ENCODE results near the gene PLA2G4F. TPM values are rescaled to one million over a fixed set of nuclear protein-coding genes. Genes with fewer than 3 reads are reported as not detected.
"Not testable (repeated sequence)": the region's sequence is repeated elsewhere in the genome, so short reads cannot be mapped to it uniquely, and the experiment has no call there.

The PLA2G4F gene
- polyA plus RNA-seq, 4 donors, result 0.68 to 36.7 (median 25.1) TPM

GRCh38 chr15:42102646-42103235, 53.7 kb downstream of the PLA2G4F start:
- DNase-seq (ENCODE audit: low read depth in 4 of 4, low spot score in 3 of 4), result no peak

- no peak for DNase-seq (ENCODE audit: low read depth in 4 of 4, low spot score in 3 of 4)
Observed at GRCh38 chr15:42101861-42102260, 54.6 kb downstream of the PLA2G4F start.

- no peak for DNase-seq (ENCODE audit: low read depth in 4 of 4, low spot score in 3 of 4)
Observed at GRCh38 chr15:42100021-42100800, 56.2 kb downstream of the PLA2G4F start.

- DNase-seq (ENCODE audit: low read depth in 4 of 4, low spot score in 3 of 4), result no peak
Observed at GRCh38 chr15:42097018-42097417, 59.4 kb downstream of the PLA2G4F start.

- DNase-seq (ENCODE audit: low read depth in 4 of 4, low spot score in 3 of 4), result no peak
Observed at GRCh38 chr15:42094512-42094963, 61.9 kb downstream of the PLA2G4F start, which contains the start of gene PLA2G4D. Gene PLA2G4D, minus strand, starts transcription at chr15:42094562. Its CDS starts 103 bp downstream, at chr15:42094459.

GRCh38 chr15:42093966-42094365, 62.5 kb downstream of the PLA2G4F start:
- no peak for DNase-seq (ENCODE audit: low read depth in 4 of 4, low spot score in 3 of 4)

- no peak for DNase-seq (ENCODE audit: low read depth in 4 of 4, low spot score in 3 of 4)
Observed at GRCh38 chr15:42092398-42093318, 63.8 kb downstream of the PLA2G4F start.

- not testable (repeated sequence) for DNase-seq (ENCODE audit: low read depth in 4 of 4, low spot score in 3 of 4)
Observed at GRCh38 chr15:42091753-42092397, 64.6 kb downstream of the PLA2G4F start.

- DNase-seq (ENCODE audit: low read depth in 4 of 4, low spot score in 3 of 4), result no peak
Observed at GRCh38 chr15:42090781-42091180, 65.7 kb downstream of the PLA2G4F start.

GRCh38 chr15:42090370-42090769, 66.1 kb downstream of the PLA2G4F start:
- no peak for DNase-seq (ENCODE audit: low read depth in 4 of 4, low spot score in 3 of 4)

GRCh38 chr15:42089942-42090341, 66.5 kb downstream of the PLA2G4F start:
- no peak for DNase-seq (ENCODE audit: low read depth in 4 of 4, low spot score in 3 of 4)

Other genes with a start within 250 kb of the PLA2G4F start
- gene EHD4, start 184.1 kb downstream of the PLA2G4F start, polyA plus RNA-seq (ENCODE audit: insufficient read length in 4 of 4), result 10 to 100 TPM in 3 of 4 donors, 1 to 10 TPM in 1; 8.7 to 20.5 (median 16.4) TPM
- gene PLA2G4E, start 135.6 kb downstream of the PLA2G4F start, polyA plus RNA-seq (ENCODE audit: insufficient read length in 4 of 4), result not detected
- under 1 TPM in 3 of 4 donors, not detected in 1; 0.04 to 0.18 (median 0.13) TPM for gene PLA2G4D, start 62.1 kb downstream of the PLA2G4F start, polyA plus RNA-seq (ENCODE audit: insufficient read length in 4 of 4)
- 10 to 100 TPM; 56.1 to 73.5 (median 66.8) TPM for gene VPS39, start 51.7 kb upstream of the PLA2G4F start, polyA plus RNA-seq (ENCODE audit: insufficient read length in 4 of 4)
- gene GANC, start 116.6 kb upstream of the PLA2G4F start, polyA plus RNA-seq (ENCODE audit: insufficient read length in 4 of 4), result 10 to 100 TPM; 25.7 to 29.7 (median 25.9) TPM
- 10 to 100 TPM; 51.7 to 61.6 (median 59.7) TPM for gene TMEM87A, start 116.8 kb upstream of the PLA2G4F start, polyA plus RNA-seq (ENCODE audit: insufficient read length in 4 of 4)
- 10 to 100 TPM in 3 of 4 donors, 1 to 10 TPM in 1; 7.5 to 29.4 (median 22.5) TPM for gene CAPN3, start 202.9 kb upstream of the PLA2G4F start, polyA plus RNA-seq (ENCODE audit: insufficient read length in 4 of 4)

All from left renal pelvis (tissue), 4 donors.